ENCODE measurements around the gene GPX5.
A peak's percentile ranks its signal among the peaks of the same experiment; 100 is the strongest.
"Not testable (repeated sequence)": the region's sequence is repeated elsewhere in the genome, so short reads cannot be mapped to it uniquely, and the experiment has no call there.

Gene GPX5

GRCh38 chr6:28543651-28544610, 18.2 kb downstream of the GPX5 start:
- TF ChIP-seq CTCF (IDR thresholded peaks at IDR 0.05; ENCODE audit: low read depth, low read length, missing control alignments), result no peak
- in situ Hi-C loops (cut with HindIII; ENCODE audit: low sequenced_read_pairs), result no loop called here
- no peak for DNase-seq (ENCODE audit: low read depth)
- H3K4me3 ChIP-seq (ENCODE audit: low read depth, low read length), result peak overlapping the region; percentile 36

DNA sequence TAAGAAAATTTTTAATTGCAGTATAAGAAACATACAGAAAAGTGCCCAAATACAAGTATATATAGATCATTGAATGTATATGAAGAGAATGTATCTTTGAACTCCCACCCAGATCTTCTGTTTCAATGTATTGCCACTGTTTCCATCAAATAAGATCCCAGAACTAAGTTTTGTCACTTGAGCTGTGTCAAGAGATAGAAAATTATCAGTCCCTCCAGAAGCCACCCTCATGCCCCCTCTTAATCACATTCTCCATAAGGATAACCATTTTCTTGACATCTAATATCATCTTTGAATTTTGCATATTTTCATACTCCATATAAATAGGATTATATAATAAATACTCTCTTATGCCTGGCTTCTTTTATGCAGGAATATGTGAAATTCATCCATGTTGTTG, 20.3 kb downstream of the GPX5 start:
- TF ChIP-seq CTCF (IDR thresholded peaks at IDR 0.05; ENCODE audit: low read depth, low read length, missing control alignments), result no peak
- DNase-seq (ENCODE audit: low read depth), result no peak
- no peak overlapping the region for H3K4me3 ChIP-seq (ENCODE audit: low read depth, low read length)
- in situ Hi-C loops (cut with HindIII; ENCODE audit: low sequenced_read_pairs), result no loop called here

DNA sequence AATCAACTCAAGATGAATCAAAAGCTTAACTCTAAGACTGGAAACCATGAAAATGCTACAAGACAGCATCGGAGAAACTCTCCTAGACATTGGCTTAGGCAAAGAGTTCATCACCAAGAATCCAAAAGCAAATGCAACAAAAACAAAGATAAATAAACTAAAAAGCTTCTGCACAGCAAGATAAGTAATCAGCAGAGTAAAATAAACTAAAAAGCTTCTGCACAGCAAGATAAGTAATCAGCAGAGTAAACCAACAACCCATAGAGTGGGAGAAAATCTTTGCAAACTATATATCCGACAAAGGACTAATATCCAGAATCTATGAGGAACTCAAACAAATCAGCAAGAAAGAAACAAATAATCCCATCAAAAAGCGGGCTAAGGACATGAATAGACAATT, 21.3 kb downstream of the GPX5 start:
- in situ Hi-C loops (cut with HindIII; ENCODE audit: low sequenced_read_pairs); H3K4me3 ChIP-seq (ENCODE audit: low read depth, low read length); DNase-seq (ENCODE audit: low read depth): not testable (repeated sequence)

GRCh38 chr6:28551891-28552666, 26.4 kb downstream of the GPX5 start:
- in situ Hi-C loops (cut with HindIII; ENCODE audit: low sequenced_read_pairs), result no loop called here
- DNase-seq (ENCODE audit: low read depth), result no peak
- no peak overlapping the region for H3K4me3 ChIP-seq (ENCODE audit: low read depth, low read length)
- no peak for TF ChIP-seq CTCF (IDR thresholded peaks at IDR 0.05; ENCODE audit: low read depth, low read length, missing control alignments)

GRCh38 chr6:28553384-28553985, 27.8 kb downstream of the GPX5 start:
- in situ Hi-C loops (cut with HindIII; ENCODE audit: low sequenced_read_pairs), result no loop called here

More at GRCh38 chr6:28553384-28553985, 27.8 kb downstream of the GPX5 start:
- DNase-seq (ENCODE audit: low read depth), result no peak
- peak overlapping the region; percentile 1 for H3K4me3 ChIP-seq (ENCODE audit: low read depth, low read length)
- no peak for TF ChIP-seq CTCF (IDR thresholded peaks at IDR 0.05; ENCODE audit: low read depth, low read length, missing control alignments)

All from astrocyte of the cerebellum (primary cell).